Lower lobe of right lung (tissue), 2 donors: ENCODE data around the gene ZC3H12D. TPM values are rescaled to one million over a fixed set of nuclear protein-coding genes. Genes with fewer than 3 reads are reported as not detected.
A peak's percentile ranks its signal among the peaks of the same experiment; 100 is the strongest.
"Not testable (repeated sequence)": the region's sequence is repeated elsewhere in the genome, so short reads cannot be mapped to it uniquely, and the experiment has no call there.

Source experiments
- ATAC-seq, 2 donors: fragments of 200-7000 bp; cut with Tn5 transposase; one replicate each; pipeline ENCODE4 v1.9.1; 2020 to 2022; ENCODE audit warnings: mild to moderate bottlenecking in 2 of 2, moderate library complexity in 2 of 2
- DNase-seq: peaks from one replicate; pipeline ENCODE4 v3.0.0-alpha.2; 2020
- H3K27ac ChIP-seq: fragments of 200-600 bp; one replicate; pipeline ENCODE4 v1.8.0; 2022
- H3K27me3 ChIP-seq: fragments of 200-600 bp; one replicate; pipeline ENCODE4 v1.8.0; 2022; ENCODE audit warnings: low read depth
- H3K36me3 ChIP-seq: fragments of 200-600 bp; one replicate; pipeline ENCODE4 v1.8.0; 2022; ENCODE audit warnings: mild to moderate bottlenecking
- H3K4me1 ChIP-seq: fragments of 200-600 bp; one replicate; pipeline ENCODE4 v1.8.0; 2022
- H3K4me3 ChIP-seq: fragments of 200-600 bp; one replicate; pipeline ENCODE4 v1.8.0; 2022; ENCODE audit warnings: mild to moderate bottlenecking
- H3K9me3 ChIP-seq: fragments of 200-600 bp; one replicate; pipeline ENCODE4 v1.8.0; 2022
- intact Hi-C: fragments of 100-400 bp; cut with DNase I; formaldehyde crosslinking; loops from one replicate; pipeline ENCODE4 v1.11.0; 2022
- total RNA-seq: library from RNA; stranded (reverse); fragmentation: NEBNext Ultra II Directional; extraction: Animal tissue kit (Norgen Biotek cat#: 25700); gene quantifications from one replicate; pipeline ENCODE4 v1.2.1, GENCODE V29; 2021
- TF ChIP-seq, protein P1 (sequence below): fragments of 200-600 bp; IDR thresholded peaks from one replicate; pipeline ENCODE4 v1.8.0; 2022; ENCODE audit warnings: antibody characterized with exemption, mild to moderate bottlenecking
- donor health status: DM: no; HTN: yes; CAD: no; lungs with severe emphysema.

ZC3H12D gene
- total RNA-seq, 1 donor from 2014 or later, result 2.6 TPM

DNA sequence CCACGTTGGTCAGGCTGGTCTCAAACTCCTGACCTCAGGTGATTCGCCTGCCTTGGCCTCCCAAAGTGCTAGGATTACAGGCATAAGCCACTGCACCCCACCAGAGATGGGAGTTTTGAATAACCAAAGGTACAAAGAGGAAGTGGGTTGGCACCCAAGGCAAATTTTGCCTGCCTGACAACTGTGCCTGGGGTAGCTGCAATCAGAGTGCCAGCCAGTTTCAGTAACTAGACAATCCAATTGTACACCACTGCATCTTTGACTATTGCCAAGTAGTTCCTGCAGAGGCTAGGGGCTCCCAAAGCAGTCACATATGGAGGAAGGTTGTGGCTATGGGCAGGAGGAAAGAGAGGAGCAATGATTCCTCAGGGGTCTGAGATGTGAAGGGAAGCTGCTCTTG, 16.6 kb downstream of the ZC3H12D start:
- Histone ChIP-seq H3K36me3 (no peaks in the 10 kb centered on the region), H3K4me1 (no peaks in the 10 kb centered on the region), H3K27ac (no peak overlapping the region), H3K9me3 (no peaks in the 10 kb centered on the region), H3K27me3 (no peaks in the 10 kb centered on the region), H3K4me3 (no peak overlapping the region)
- intact Hi-C loops, result no loop called here
- DNase-seq, result peak; percentile 5
- TF ChIP-seq, protein P1, sequence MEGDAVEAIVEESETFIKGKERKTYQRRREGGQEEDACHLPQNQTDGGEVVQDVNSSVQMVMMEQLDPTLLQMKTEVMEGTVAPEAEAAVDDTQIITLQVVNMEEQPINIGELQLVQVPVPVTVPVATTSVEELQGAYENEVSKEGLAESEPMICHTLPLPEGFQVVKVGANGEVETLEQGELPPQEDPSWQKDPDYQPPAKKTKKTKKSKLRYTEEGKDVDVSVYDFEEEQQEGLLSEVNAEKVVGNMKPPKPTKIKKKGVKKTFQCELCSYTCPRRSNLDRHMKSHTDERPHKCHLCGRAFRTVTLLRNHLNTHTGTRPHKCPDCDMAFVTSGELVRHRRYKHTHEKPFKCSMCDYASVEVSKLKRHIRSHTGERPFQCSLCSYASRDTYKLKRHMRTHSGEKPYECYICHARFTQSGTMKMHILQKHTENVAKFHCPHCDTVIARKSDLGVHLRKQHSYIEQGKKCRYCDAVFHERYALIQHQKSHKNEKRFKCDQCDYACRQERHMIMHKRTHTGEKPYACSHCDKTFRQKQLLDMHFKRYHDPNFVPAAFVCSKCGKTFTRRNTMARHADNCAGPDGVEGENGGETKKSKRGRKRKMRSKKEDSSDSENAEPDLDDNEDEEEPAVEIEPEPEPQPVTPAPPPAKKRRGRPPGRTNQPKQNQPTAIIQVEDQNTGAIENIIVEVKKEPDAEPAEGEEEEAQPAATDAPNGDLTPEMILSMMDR, result no peak
- no peak for ATAC-seq

DNA sequence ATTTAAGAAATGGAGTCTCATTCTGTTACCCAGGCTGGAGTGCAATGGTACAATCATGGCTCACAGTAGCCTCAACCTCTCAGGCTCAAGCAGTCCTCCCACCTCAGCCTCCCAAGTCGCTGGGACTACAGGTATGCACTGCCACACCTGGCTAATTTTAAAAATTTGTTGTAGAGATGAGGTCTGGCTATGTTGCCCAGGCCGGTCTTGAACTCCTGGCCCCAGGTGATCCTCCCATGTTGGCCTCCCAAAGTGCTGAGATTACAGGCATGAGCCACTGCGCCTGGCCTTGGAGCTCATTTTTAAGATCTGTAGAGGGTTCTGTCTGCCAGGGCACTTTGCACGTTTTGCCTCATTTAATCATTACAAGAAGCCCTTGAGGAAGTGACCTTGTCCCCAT, 17.5 kb downstream of the ZC3H12D start:
- no peaks in the 10 kb centered on the region for H3K36me3 ChIP-seq
- DNase-seq (no peak), ATAC-seq (no peak)
- H3K27ac ChIP-seq, result no peak overlapping the region
- H3K4me1 ChIP-seq, result no peaks in the 10 kb centered on the region
- H3K4me3 ChIP-seq, result no peak overlapping the region
- TF ChIP-seq, protein P1, result no peak
- no peaks in the 10 kb centered on the region for H3K9me3 ChIP-seq
- intact Hi-C loops, result no loop called here
- H3K27me3 ChIP-seq, result no peaks in the 10 kb centered on the region

DNA sequence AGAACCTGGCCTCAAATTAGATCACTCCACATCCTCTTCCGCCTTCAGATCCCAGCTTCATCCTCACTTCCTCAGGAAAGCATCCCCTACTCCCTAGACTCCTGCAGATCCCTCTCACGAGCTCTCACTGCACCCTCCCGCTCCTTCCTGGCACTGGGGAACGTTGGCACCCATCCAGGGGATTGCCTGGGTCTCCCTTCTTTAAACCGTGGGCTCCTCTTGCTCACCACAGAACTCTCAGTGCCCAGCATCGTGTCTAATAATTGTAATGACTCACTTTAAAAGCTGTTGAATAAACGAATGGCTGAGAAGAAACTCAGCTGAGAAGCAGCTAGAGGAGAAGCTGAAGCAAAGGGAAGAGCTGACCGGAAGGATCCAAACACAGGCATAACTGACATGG, 20.4 kb downstream of the ZC3H12D start:
- Histone ChIP-seq H3K9me3 (no peaks in the 10 kb centered on the region), H3K27me3 (no peaks in the 10 kb centered on the region), H3K4me3 (no peak overlapping the region), H3K36me3 (peaks cover 4% of the 10 kb centered on the region), H3K4me1 (no peaks in the 10 kb centered on the region), H3K27ac (no peak overlapping the region)
- intact Hi-C loops, result no loop called here
- TF ChIP-seq, protein P1, result no peak
- DNase-seq, result no peak
- no peak for ATAC-seq

DNA sequence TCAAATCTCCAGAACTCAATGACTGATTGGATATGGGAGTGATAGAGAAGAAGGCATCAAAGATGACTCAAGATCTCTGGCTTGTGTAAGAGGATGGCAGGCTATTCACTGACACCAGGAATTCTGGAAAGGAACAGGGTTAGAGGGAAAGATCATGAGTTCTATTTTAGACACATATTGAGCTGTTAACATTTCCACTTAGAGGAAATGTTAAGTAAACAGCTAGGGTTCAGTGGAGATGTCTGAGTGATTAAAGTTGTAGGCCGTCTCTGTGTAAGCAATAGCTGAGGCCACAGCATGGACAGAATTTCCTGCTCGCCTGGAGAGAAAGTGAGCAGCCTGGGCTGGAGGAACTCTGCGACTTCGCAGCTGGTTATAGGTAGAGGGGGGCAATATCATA, 21.0 kb downstream of the ZC3H12D start:
- no peak overlapping the region for H3K4me3 ChIP-seq
- intact Hi-C loops, result no loop called here
- H3K36me3 ChIP-seq, result peaks cover 4% of the 10 kb centered on the region
- no peaks in the 10 kb centered on the region for H3K27me3 ChIP-seq
- TF ChIP-seq, protein P1, result no peak
- no peaks in the 10 kb centered on the region for H3K9me3 ChIP-seq
- ATAC-seq, result peak in 1 of 2 donors; percentile 13
- DNase-seq, result no peak
- no peak overlapping the region for H3K27ac ChIP-seq
- H3K4me1 ChIP-seq, result no peaks in the 10 kb centered on the region

DNA sequence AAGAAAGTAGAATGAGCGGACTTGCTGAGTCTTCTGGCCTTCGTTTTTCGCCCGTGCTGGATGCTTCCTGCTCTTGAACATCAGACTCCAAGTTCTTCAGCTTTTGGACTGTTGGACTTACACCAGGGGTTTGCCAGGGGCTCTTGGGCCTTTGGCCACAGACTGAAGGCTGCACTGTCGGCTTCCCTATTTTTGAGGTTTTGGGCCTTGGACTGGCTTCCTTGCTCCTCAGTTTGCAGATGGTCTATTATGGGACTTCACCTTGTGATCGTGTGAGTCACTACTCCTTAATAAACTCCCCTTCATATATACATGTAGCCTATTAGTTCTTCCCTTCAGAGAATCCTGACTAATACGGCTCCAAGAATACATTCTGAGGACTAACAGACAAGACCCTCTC, 22.1 kb downstream of the ZC3H12D start:
- H3K4me1 ChIP-seq, H3K36me3 ChIP-seq, H3K4me3 ChIP-seq, H3K27me3 ChIP-seq, intact Hi-C loops, ATAC-seq, H3K27ac ChIP-seq, H3K9me3 ChIP-seq, DNase-seq: not testable (repeated sequence)

DNA sequence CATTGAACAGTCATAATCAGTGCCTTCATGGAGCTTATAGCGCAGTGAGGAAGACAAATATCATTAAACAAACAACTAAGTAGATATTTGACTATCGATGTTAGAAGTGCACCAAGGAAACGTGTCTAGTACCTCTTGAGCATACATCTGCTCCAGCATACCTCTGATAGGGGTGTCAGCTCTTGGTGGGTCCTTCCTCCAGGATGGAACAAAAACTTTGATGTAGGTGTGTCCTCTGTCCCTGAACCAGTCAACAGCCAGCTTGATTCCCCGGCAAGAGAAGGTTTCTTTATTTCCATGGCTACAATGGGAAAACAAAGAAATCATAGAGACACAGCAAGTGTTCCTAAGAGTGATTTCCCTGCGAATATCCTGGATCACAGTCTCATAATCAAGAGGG, 23.1 kb downstream of the ZC3H12D start:
- no peaks in the 10 kb centered on the region for H3K9me3 ChIP-seq
- intact Hi-C loops, result no loop called here
- TF ChIP-seq, protein P1, result no peak
- peaks cover 4% of the 10 kb centered on the region for H3K36me3 ChIP-seq
- peak; percentile 57 to 58 for ATAC-seq
- H3K27me3 ChIP-seq, result no peaks in the 10 kb centered on the region
- no peak overlapping the region for H3K4me3 ChIP-seq
- H3K4me1 ChIP-seq, result no peaks in the 10 kb centered on the region
- no peak overlapping the region for H3K27ac ChIP-seq
- no peak for DNase-seq

DNA sequence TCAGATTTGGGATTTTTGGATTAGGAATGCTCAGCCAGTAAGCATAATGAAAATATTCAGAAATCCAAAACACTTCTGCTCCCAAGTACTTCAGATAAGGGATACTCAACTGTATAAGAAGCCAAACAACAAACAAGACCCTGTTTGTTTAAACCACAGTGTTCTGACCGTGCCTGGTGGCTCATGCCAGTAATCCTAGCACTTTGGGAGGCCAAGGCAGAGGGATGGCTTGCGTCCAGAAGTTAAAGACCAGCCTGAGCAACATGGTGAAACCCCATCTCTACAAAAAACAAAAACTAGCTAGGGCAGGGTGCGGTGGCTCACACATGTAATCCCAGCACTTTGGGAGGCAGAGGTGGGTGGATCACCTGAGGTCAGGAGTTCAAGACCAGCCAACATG, 24.6 kb downstream of the ZC3H12D start:
- H3K27me3 ChIP-seq, intact Hi-C loops, H3K36me3 ChIP-seq, H3K4me1 ChIP-seq, H3K27ac ChIP-seq, DNase-seq, H3K9me3 ChIP-seq, H3K4me3 ChIP-seq: not testable (repeated sequence)
- peak in 1 of 2 donors; percentile 77 for ATAC-seq
